HEK293 (cell line): Measurements from ENCODE around the gene PP2D1.
A peak's percentile ranks its signal among the peaks of the same experiment; 100 is the strongest.

Experiments
- HOXA7 ChIP-seq: sonication (generic); formaldehyde crosslinking; IDR thresholded peaks from 2 replicates; pipeline ENCODE4 v1.8.1; 2022; ENCODE audit warnings: missing genetic modification reagents, borderline replicate concordance
- REST ChIP-seq: fragments of 450-650 bp; formaldehyde crosslinking; IDR thresholded peaks from 2 replicates; pipeline ENCODE4 v1.5.1; 2016; ENCODE audit warnings: missing biosample characterization, missing genetic modification characterization
- YY1 ChIP-seq: fragments of 450-650 bp; formaldehyde crosslinking; IDR thresholded peaks from 2 replicates; pipeline ENCODE4 v1.5.1; 2018; ENCODE audit warnings: missing biosample characterization, missing genetic modification characterization
- ZBTB44 ChIP-seq: fragments of 450-650 bp; IDR thresholded peaks from 2 replicates; pipeline ENCODE4 v1.5.1; 2018; ENCODE audit warnings: missing biosample characterization, mild to moderate bottlenecking, missing genetic modification characterization
- ZBTB8A ChIP-seq: fragments of 450-650 bp; formaldehyde crosslinking; IDR thresholded peaks from 2 replicates; pipeline ENCODE4 v1.5.1; 2016; ENCODE audit warnings: missing biosample characterization, missing genetic modification characterization
- ZNF16 ChIP-seq: fragments of 450-650 bp; formaldehyde crosslinking; IDR thresholded peaks from 2 replicates; pipeline ENCODE4 v1.5.1; 2016; ENCODE audit warnings: low read depth, missing biosample characterization, missing genetic modification characterization
- ZNF292 ChIP-seq: fragments of 450-650 bp; formaldehyde crosslinking; IDR thresholded peaks from 2 replicates; pipeline ENCODE4 v1.5.1; 2016; ENCODE audit warnings: low read depth, missing biosample characterization, missing genetic modification characterization, borderline replicate concordance
- ZNF548 ChIP-seq: fragments of 450-650 bp; formaldehyde crosslinking; IDR thresholded peaks from 2 replicates; pipeline ENCODE4 v1.5.1; 2016; ENCODE audit warnings: missing biosample characterization, missing genetic modification characterization
- ZNF76 ChIP-seq: fragments of 450-650 bp; formaldehyde crosslinking; IDR thresholded peaks from 2 replicates; pipeline ENCODE4; 2016; ENCODE audit warnings: low read depth, missing biosample characterization, missing genetic modification characterization, borderline replicate concordance
- TF ChIP-seq, protein P1 (sequence below): fragments of 450-650 bp; formaldehyde crosslinking; IDR thresholded peaks from 2 replicates; pipeline ENCODE4 v1.5.1; 2016; ENCODE audit warnings: missing biosample characterization, missing genetic modification characterization

GRCh38 chr3:20041197-20041780 lies 29.2 kb upstream of the PP2D1 start:
- no peak for TF ChIP-seq ZNF16 (tag by site-specific recombination)
- TF ChIP-seq, protein P1, sequence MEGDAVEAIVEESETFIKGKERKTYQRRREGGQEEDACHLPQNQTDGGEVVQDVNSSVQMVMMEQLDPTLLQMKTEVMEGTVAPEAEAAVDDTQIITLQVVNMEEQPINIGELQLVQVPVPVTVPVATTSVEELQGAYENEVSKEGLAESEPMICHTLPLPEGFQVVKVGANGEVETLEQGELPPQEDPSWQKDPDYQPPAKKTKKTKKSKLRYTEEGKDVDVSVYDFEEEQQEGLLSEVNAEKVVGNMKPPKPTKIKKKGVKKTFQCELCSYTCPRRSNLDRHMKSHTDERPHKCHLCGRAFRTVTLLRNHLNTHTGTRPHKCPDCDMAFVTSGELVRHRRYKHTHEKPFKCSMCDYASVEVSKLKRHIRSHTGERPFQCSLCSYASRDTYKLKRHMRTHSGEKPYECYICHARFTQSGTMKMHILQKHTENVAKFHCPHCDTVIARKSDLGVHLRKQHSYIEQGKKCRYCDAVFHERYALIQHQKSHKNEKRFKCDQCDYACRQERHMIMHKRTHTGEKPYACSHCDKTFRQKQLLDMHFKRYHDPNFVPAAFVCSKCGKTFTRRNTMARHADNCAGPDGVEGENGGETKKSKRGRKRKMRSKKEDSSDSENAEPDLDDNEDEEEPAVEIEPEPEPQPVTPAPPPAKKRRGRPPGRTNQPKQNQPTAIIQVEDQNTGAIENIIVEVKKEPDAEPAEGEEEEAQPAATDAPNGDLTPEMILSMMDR (tag by site-specific recombination) = no peak; the same call in 1 of the 2 replicates
- TF ChIP-seq ZBTB8A (tag by site-specific recombination) = no peak
- TF ChIP-seq ZNF76 (tag by site-specific recombination) = peak; percentile 50; the same call in 1 of the 2 replicates
- TF ChIP-seq YY1 = no peak
- TF ChIP-seq REST (tag by site-specific recombination) = 0 out of 2 replicates have a peak, but pooled peaks have one; percentile 30
- TF ChIP-seq ZBTB44 (tag by site-specific recombination) = no peak
- TF ChIP-seq ZNF292 (tag by site-specific recombination) = no peak
- TF ChIP-seq HOXA7 (CRISPR knock-in tag) = no peak
- TF ChIP-seq ZNF548 = no peak
